HPDE6-E6E7 (cell line): ENCODE measurements around the gene WDR4.
"Not testable (repeated sequence)": the region's sequence is repeated elsewhere in the genome, so short reads cannot be mapped to it uniquely, and the experiment has no call there.

ENCODE experiments used
- DNase-seq: peaks from one replicate; pipeline ENCODE4 v3.0.0; 2011; ENCODE audit warnings: missing footprints; ENCODE audit errors: extremely low spot score

Gene WDR4, protein sequence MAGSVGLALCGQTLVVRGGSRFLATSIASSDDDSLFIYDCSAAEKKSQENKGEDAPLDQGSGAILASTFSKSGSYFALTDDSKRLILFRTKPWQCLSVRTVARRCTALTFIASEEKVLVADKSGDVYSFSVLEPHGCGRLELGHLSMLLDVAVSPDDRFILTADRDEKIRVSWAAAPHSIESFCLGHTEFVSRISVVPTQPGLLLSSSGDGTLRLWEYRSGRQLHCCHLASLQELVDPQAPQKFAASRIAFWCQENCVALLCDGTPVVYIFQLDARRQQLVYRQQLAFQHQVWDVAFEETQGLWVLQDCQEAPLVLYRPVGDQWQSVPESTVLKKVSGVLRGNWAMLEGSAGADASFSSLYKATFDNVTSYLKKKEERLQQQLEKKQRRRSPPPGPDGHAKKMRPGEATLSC

GRCh38 chr21:42878993-42879787, at the start of gene WDR4:
TSS of gene WDR4 (minus strand) at chr21:42879539. CDS start at chr21:42879495, 44 bp downstream.
- DNase-seq: peak; percentile 100

- DNase-seq: not testable (repeated sequence)
Measured at GRCh38 chr21:42927474-42928200, 48.3 kb upstream of the WDR4 start.

DNA sequence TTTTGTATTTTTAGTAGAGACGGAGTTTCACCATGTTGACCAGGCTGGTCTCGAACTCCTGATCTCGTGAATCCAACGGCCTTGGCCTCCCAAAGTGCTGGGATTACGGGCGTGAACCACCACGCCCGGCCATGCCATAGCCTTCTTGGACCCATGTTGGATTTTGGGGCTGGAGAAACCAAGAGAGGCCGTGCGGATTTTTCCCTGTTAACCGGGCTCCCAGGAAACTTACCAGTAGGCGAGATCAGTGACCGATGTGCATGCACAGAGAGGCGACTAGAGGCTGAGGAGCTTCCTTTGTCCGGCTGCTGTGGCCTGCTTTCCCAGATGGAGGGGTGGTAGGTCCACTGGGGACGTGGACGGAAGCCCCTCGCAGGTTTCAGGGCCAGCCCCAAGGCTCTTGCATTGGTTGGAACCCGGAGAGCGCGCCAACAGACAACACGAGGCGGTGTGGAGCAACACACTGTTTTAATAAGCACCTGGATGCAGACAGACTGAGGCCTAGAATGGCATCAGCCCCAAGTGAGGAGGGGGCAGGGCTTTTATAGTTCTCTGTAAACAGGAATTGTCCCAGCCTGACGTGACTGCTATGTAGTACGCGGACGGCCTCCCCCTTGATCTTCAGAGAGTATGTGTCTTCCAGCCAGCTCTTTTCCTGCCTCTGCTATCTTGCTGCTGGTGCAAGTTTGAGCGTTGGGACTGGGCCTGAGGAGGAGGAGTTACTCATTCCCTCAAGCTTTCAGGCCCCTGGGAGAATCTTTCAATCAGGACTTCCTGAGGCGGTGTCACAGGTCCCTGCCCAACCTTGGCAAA, 46.0 kb upstream of the WDR4 start, which contains the start of gene ERVH48-1:
Gene ERVH48-1, minus strand, starts transcription at position 517 of the 813 bp plus-strand sequence. CDS start 6,624 bp downstream, outside the sequence.
- no peak for DNase-seq

DNA sequence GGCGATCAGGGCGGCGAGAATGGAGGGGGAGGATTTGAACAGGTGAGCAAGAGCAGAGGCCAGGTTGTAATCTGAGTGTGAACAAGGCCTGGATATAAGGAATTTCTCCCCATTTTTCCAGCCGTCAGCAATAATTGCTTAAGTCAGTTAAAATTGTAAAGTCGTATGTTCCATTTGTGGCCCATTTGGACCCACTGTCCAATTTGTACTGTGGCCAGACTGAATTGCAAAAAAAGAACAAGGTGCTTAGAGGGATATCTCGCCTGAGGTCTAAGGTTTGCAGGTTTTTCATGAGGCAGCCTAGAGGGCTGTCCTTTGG, 45.1 kb upstream of the WDR4 start:
- DNase-seq: no peak

- peak; percentile 86 for DNase-seq
Measured at GRCh38 chr21:42923553-42924432, 44.5 kb upstream of the WDR4 start.

DNA sequence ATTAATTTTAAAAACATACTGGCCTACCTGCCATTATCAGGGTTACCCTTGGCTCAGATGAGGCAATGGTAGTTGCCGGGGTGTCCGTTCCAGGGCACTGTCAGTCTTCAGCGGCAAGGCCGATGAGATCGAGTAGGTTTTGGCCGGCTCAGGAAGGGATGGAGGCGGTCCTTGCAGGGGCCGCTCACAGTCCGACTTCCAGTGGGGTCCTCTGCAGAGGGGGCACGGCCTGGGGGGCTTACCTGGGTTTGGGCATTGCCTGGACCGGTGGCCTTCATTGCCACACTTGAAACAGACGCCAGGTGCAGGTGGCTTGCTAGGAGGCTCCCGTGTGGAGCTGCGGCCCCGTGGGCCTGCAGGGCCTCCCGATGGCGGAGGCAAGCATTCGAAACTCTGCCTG, 43.6 kb upstream of the WDR4 start:
- no peak for DNase-seq

GRCh38 chr21:42921927-42922326, 42.6 kb upstream of the WDR4 start:
- no peak for DNase-seq

DNA sequence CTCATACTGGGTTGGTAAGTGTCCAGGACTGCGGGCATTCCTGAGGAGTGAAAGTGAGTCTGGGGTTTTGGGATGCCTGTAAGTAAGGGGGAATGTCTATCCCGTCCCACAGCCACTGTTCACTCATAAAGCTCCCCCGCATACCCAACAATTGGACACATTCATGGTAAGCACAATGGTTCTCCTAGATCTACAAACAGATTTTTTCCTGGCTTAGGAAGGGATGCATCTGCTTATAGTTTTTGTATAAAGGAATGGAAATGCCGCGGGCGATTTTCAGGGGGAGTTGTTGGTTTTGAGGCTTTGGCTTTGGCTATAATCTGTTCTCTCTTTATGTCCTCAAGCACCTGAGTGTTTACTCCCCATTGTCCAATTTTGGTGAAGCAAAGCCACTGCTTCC, 39.0 kb upstream of the WDR4 start:
- no peak for DNase-seq

- no peak for DNase-seq
Measured at GRCh38 chr21:42913476-42913875, 34.1 kb upstream of the WDR4 start.

DNA sequence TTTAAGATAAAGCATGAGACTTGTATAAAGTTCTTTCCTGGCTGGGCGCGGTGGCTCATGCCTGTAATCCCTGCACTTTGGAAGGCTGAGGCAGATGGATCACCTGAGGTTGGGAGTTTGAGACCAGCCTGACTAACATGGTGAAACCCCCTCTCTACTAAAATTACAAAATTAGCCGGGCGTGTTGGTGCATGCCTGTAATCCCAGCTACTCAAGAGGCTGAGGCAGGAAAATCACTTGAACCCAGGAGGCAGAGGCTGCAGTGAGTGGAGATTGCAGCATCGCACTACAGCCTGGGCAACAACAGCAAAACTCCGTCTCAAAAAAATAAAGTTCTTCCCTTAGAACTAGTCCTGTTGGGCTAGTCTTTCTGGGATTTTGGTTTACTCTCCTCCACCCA, 32.6 kb upstream of the WDR4 start:
- DNase-seq: not testable (repeated sequence)

- DNase-seq: not testable (repeated sequence)
Measured at GRCh38 chr21:42908484-42908883, 29.1 kb upstream of the WDR4 start.

- DNase-seq: no peak
Measured at GRCh38 chr21:42906233-42906632, 26.9 kb upstream of the WDR4 start.

DNA sequence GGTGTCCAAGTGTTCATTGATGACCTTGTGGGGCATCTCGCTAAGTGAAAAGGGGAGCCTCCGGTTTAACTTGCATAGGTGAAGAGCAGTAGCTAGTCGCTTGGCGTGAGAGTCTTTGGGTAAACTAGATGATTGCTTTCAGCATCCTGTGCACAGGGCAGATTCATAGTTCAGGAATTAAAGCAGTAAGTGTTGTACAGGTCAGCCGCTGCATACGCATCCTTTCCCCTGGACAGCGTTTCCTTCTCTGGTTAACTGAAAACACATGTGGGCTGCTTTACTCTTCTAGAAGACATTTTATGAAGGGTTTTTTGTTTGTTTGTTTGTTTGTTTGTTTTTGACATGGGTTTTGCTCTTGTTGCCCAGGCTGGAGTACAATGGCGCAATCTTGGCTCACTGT, 25.9 kb upstream of the WDR4 start:
- no peak for DNase-seq

- no peak for DNase-seq
Measured at GRCh38 chr21:42903817-42904216, 24.5 kb upstream of the WDR4 start.

DNA sequence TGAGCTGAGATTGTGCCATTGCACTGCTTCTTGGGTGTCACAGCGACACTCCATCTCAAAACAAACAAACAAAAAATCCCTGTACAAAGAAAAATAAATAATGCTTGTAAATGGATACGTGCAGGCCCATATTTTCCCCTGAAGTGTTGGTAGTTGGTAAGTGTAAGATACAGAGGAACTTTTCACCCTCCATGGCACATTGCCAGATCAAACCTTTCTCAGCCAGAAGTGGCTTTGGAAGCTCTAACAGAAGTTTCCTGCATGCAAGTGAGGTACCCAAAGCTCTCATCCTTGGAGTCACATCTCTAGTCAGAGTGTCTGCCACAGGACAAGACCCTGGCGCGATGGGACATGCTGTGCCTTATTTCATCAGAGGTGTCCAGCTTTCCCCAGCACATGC, 21.1 kb upstream of the WDR4 start:
- no peak for DNase-seq

- DNase-seq: peak; percentile 98
Measured at GRCh38 chr21:42892931-42893755, 13.8 kb upstream of the WDR4 start, which contains the start of gene NDUFV3. TSS of gene NDUFV3 (plus strand) at chr21:42893309. CDS start at chr21:42893334, 25 bp downstream.

GRCh38 chr21:42892582-42892930, 13.2 kb upstream of the WDR4 start:
- DNase-seq: no peak

DNA sequence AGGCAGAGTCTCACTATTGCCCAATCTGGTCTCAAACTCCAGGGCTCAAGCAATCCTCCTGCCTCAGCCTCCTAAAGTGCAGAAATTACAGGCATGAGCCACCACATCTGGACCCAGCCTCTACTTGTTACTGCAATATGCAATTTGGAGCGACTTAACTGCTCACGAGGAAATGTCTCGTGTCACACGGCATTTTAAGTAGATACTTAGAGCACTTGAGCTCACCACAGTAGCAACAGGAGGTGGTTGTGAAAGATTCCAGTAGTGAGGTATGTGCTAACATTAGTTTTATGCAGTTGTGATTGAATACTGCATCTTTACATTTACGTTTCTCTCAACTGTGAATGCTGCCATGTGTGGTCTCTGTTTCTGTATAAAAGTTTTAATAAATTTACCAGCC, 8.0 kb upstream of the WDR4 start:
- DNase-seq: no peak

DNA sequence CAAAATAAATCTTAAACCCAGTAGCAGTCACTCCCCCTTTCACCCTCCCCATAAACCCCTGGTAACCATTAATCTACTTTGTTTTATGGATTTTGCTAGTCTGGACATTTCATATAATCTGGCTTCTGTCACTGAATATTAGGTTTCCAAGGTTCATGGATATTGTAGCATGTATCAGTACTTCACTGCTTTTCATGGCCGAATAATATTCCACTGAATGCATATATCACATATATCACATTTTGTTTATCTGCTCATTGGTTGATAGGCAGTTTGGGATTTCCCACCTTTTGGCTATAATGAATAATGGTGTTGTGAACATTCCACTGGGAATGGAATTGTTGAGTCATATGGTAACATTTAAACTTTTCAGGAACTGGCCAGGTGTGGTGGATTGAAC, 4.6 kb upstream of the WDR4 start:
- DNase-seq: no peak

DNA sequence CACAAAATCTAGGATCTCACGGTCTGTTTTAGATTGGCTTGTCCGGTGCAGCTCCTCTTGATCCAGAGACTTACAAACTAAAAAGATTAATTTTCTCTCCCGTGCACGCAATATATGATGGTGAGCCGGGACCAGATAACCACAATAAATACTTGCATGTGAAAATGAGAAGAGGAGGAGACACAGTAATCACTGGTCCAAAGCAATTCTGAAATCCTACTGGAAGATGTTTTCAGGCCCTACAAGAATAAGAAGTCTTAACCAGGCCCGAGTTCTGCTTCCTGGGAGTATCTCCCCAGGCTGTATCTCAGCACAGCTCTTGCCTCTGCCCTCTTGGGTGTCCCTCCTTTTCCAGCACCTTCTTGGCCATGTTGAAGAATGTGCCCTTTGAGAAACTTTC, 1.0 kb upstream of the WDR4 start:
- no peak for DNase-seq
